ENCODE data around the gene POM121. TPM values are rescaled to one million over a fixed set of nuclear protein-coding genes. Genes with fewer than 3 reads are reported as not detected.
"Not testable (repeated sequence)": the region's sequence is repeated elsewhere in the genome, so short reads cannot be mapped to it uniquely, and the experiment has no call there.

POM121 gene
- total RNA-seq, 1 experiment from 2014 or later, result 53.3 TPM

DNA sequence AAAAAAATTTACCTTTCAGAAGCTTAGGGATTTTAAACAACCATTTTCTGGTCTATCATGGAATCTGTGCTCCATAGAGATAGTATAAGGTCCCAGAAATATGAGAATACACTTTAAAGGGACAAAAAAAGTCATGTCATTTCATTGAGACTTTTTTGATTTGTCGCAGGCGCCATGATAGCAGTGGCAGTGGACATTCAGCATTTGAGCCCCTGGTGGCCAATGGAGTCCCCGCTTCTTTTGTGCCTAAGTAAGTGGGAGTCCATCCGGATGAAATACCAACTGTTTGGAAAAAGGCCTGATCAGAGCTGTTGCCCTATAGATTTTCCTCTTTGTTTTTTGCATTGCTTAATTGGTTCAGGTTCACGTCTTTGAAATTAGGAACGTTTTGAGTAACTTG lies 3.3 kb downstream of the POM121 start:
- RAD21 ChIA-PET (ENCODE audit: low non-redundant PET in 1 of 2, low total read pairs in 2 of 2, uncharacterized antibody in 2 of 2, unreplicated experiment in 2 of 2), result not testable (repeated sequence)

DNA sequence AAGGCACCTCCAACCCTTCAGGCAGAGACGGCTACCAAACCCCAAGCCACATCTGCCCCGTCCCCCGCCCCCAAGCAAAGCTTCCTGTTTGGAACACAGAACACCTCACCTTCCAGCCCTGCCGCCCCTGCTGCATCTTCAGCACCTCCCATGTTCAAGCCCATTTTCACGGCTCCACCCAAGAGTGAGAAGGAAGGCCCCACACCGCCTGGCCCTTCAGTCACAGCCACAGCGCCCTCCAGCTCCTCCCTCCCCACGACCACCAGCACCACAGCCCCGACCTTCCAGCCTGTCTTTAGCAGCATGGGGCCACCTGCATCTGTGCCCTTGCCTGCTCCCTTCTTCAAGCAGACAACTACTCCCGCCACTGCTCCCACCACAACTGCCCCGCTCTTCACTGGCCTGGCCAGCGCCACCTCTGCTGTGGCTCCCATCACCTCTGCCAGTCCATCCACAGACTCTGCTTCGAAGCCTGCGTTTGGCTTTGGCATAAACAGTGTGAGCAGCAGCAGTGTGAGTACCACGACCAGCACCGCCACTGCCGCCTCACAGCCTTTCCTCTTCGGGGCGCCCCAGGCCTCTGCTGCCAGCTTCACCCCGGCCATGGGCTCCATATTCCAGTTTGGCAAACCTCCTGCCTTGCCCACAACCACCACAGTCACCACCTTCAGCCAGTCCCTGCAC lies 17.3 kb downstream of the POM121 start:
- POLR2A ChIA-PET; CTCF ChIA-PET; DNase-seq (ENCODE audit: low read depth, low spot score); H3K4me2 ChIP-seq (ENCODE audit: low read length); H3K9me3 ChIP-seq (ENCODE audit: control insufficient read depth in 1 of 2, insufficient read depth in 1 of 2, low read depth in 1 of 2, low read length in 2 of 2); H3K9me2 ChIP-seq (ENCODE audit: insufficient read depth); H3K79me2 ChIP-seq (ENCODE audit: insufficient read depth, low read length); H3K9ac ChIP-seq (ENCODE audit: low read length); H3K4me1 ChIP-seq (ENCODE audit: control insufficient read depth in 1 of 2, insufficient read depth in 2 of 2, low read length in 2 of 2); H2AFZ ChIP-seq (ENCODE audit: low read depth, low read length, poor library complexity, severe bottlenecking); H3K4me3 ChIP-seq (replicated peaks in 1 of 2; ENCODE audit: low read depth in 1 of 2, low read length in 2 of 2); BruUV-seq (replicated peaks); H3K27ac ChIP-seq (ENCODE audit: low read depth, low read length); H3K27me3 ChIP-seq (ENCODE audit: insufficient read depth, low read length); H3K36me3 ChIP-seq (ENCODE audit: control insufficient read depth in 1 of 2, insufficient read depth in 2 of 2, low read length in 2 of 2); RAD21 ChIA-PET (ENCODE audit: low non-redundant PET in 1 of 2, low total read pairs in 2 of 2, uncharacterized antibody in 2 of 2, unreplicated experiment in 2 of 2); intact Hi-C loops (cut with micrococcal nuclease); ATAC-seq; H4K20me1 ChIP-seq (ENCODE audit: insufficient read depth): not testable (repeated sequence)

More for the DNA sequence above, 3.3 kb downstream of the POM121 start:
- ATAC-seq; H3K4me3 ChIP-seq (replicated peaks in 1 of 2; ENCODE audit: low read depth in 1 of 2, low read length in 2 of 2); DNase-seq (ENCODE audit: low read depth, low spot score); H3K9me2 ChIP-seq (ENCODE audit: insufficient read depth); H3K27me3 ChIP-seq (ENCODE audit: insufficient read depth, low read length); BruUV-seq (replicated peaks); H3K4me2 ChIP-seq (ENCODE audit: low read length); H3K9ac ChIP-seq (ENCODE audit: low read length); H2AFZ ChIP-seq (ENCODE audit: low read depth, low read length, poor library complexity, severe bottlenecking); CTCF ChIA-PET; H3K27ac ChIP-seq (ENCODE audit: low read depth, low read length); intact Hi-C loops (cut with micrococcal nuclease); H3K9me3 ChIP-seq (ENCODE audit: control insufficient read depth in 1 of 2, insufficient read depth in 1 of 2, low read depth in 1 of 2, low read length in 2 of 2); POLR2A ChIA-PET; H4K20me1 ChIP-seq (ENCODE audit: insufficient read depth): not testable (repeated sequence)
- H3K4me1 ChIP-seq (ENCODE audit: control insufficient read depth in 1 of 2, insufficient read depth in 2 of 2, low read length in 2 of 2), result peaks cover 2 to 15% of the 10 kb centered on the region in 2 experiments; a peak in 3 of 4 replicates
- H3K79me2 ChIP-seq (ENCODE audit: insufficient read depth, low read length), result peaks cover 60% of the 10 kb centered on the region
- H3K36me3 ChIP-seq (ENCODE audit: control insufficient read depth in 1 of 2, insufficient read depth in 2 of 2, low read length in 2 of 2), result peaks cover 33 to 42% of the 10 kb centered on the region in 2 experiments
- TF ChIP-seq, protein P1, sequence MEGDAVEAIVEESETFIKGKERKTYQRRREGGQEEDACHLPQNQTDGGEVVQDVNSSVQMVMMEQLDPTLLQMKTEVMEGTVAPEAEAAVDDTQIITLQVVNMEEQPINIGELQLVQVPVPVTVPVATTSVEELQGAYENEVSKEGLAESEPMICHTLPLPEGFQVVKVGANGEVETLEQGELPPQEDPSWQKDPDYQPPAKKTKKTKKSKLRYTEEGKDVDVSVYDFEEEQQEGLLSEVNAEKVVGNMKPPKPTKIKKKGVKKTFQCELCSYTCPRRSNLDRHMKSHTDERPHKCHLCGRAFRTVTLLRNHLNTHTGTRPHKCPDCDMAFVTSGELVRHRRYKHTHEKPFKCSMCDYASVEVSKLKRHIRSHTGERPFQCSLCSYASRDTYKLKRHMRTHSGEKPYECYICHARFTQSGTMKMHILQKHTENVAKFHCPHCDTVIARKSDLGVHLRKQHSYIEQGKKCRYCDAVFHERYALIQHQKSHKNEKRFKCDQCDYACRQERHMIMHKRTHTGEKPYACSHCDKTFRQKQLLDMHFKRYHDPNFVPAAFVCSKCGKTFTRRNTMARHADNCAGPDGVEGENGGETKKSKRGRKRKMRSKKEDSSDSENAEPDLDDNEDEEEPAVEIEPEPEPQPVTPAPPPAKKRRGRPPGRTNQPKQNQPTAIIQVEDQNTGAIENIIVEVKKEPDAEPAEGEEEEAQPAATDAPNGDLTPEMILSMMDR (IDR thresholded peaks at IDR 0.05 in 2 of 3, conservative IDR thresholded peaks at IDR 0.05 in 1 of 3; ENCODE audit: borderline replicate concordance in 1 of 3, insufficient read depth in 1 of 3, low read depth in 2 of 3, low read length in 2 of 3), result peak in 2 of 3 experiments; percentile 16 to 30; a peak in 3 of 6 replicates

DNA sequence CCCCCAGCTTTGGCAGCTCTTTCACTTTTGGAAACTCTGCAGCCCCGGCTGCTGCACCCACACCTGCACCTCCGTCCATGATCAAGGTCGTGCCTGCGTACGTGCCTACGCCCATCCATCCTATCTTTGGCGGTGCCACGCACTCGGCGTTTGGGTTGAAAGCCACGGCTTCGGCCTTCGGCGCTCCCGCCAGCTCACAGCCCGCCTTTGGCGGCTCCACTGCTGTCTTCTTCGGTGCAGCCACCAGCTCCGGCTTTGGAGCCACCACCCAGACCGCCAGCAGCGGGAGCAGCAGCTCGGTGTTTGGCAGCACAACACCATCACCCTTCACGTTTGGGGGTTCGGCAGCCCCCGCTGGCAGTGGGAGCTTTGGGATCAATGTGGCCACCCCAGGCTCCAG lies 18.1 kb downstream of the POM121 start:
- H3K4me2 ChIP-seq (ENCODE audit: low read length); H3K27ac ChIP-seq (ENCODE audit: low read depth, low read length); BruUV-seq (replicated peaks); H3K79me2 ChIP-seq (ENCODE audit: insufficient read depth, low read length); intact Hi-C loops (cut with micrococcal nuclease); H3K9me3 ChIP-seq (ENCODE audit: control insufficient read depth in 1 of 2, insufficient read depth in 1 of 2, low read depth in 1 of 2, low read length in 2 of 2); H2AFZ ChIP-seq (ENCODE audit: low read depth, low read length, poor library complexity, severe bottlenecking); H3K9me2 ChIP-seq (ENCODE audit: insufficient read depth); RAD21 ChIA-PET (ENCODE audit: low non-redundant PET in 1 of 2, low total read pairs in 2 of 2, uncharacterized antibody in 2 of 2, unreplicated experiment in 2 of 2); CTCF ChIA-PET; DNase-seq (ENCODE audit: low read depth, low spot score); H3K9ac ChIP-seq (ENCODE audit: low read length); H4K20me1 ChIP-seq (ENCODE audit: insufficient read depth); H3K4me3 ChIP-seq (replicated peaks in 1 of 2; ENCODE audit: low read depth in 1 of 2, low read length in 2 of 2); ATAC-seq; POLR2A ChIA-PET; H3K36me3 ChIP-seq (ENCODE audit: control insufficient read depth in 1 of 2, insufficient read depth in 2 of 2, low read length in 2 of 2); H3K4me1 ChIP-seq (ENCODE audit: control insufficient read depth in 1 of 2, insufficient read depth in 2 of 2, low read length in 2 of 2); H3K27me3 ChIP-seq (ENCODE audit: insufficient read depth, low read length): not testable (repeated sequence)

DNA sequence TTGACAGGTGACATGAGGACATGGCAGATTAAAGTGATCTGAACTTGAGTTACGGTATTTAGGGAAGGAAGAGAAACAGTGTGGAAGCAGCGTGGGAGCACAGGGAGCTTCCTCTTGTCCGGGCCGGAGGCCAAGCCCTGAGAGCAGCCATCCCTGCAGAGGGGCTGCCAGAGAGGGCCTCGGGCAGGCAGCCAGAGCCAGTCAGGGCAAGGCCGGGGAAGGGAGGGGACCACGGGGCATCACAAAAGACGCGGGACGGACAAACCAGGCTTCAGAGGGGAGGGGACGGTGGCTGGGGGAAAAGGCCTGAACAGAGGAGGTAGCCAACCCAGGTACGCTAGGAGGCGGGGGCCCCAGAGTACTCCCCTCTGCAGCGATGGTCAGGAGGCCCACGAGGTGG lies 20.0 kb downstream of the POM121 start:
- RAD21 ChIA-PET (ENCODE audit: low non-redundant PET in 1 of 2, low total read pairs in 2 of 2, uncharacterized antibody in 2 of 2, unreplicated experiment in 2 of 2); H3K4me1 ChIP-seq (ENCODE audit: control insufficient read depth in 1 of 2, insufficient read depth in 2 of 2, low read length in 2 of 2); BruUV-seq (replicated peaks); intact Hi-C loops (cut with micrococcal nuclease); H3K79me2 ChIP-seq (ENCODE audit: insufficient read depth, low read length); CTCF ChIA-PET; H3K9me2 ChIP-seq (ENCODE audit: insufficient read depth); H3K27ac ChIP-seq (ENCODE audit: low read depth, low read length); H3K4me2 ChIP-seq (ENCODE audit: low read length); H2AFZ ChIP-seq (ENCODE audit: low read depth, low read length, poor library complexity, severe bottlenecking); H3K9me3 ChIP-seq (ENCODE audit: control insufficient read depth in 1 of 2, insufficient read depth in 1 of 2, low read depth in 1 of 2, low read length in 2 of 2); H3K27me3 ChIP-seq (ENCODE audit: insufficient read depth, low read length); DNase-seq (ENCODE audit: low read depth, low spot score); H3K9ac ChIP-seq (ENCODE audit: low read length); H3K4me3 ChIP-seq (replicated peaks in 1 of 2; ENCODE audit: low read depth in 1 of 2, low read length in 2 of 2); H3K36me3 ChIP-seq (ENCODE audit: control insufficient read depth in 1 of 2, insufficient read depth in 2 of 2, low read length in 2 of 2); H4K20me1 ChIP-seq (ENCODE audit: insufficient read depth); POLR2A ChIA-PET; ATAC-seq: not testable (repeated sequence)

Measured in HCT116 (cell line).